ENCODE results near the gene CNOT1.

DNA sequence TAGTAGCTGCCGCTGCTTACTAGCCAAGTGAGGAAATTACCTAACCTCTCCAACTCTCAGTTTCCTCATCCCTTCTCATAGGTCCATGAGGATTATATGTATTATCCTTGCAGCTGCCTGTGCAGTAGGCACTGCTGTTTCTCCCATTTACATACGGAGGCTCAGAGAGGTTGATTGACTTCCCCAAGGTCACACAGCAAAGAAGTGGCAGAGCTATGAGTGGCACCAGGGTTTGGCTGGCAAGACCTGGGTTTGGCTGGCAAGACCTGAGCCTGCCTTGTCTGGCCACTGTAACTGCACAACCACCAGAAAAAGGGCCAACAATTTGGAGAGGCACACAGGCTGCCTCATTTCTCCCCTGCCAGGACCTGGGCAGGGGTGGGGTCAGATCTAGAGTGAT, 132.2 kb downstream of the CNOT1 start:
- TF ChIP-seq CTCF (IDR thresholded peaks at IDR 0.05; ENCODE audit: low read depth, low read length) (no peak), POLR2A (IDR thresholded peaks at IDR 0.05; ENCODE audit: extremely low read depth, insufficient read length) (no peak)

Data from NB4 (cell line).